Mesodermal cell (in vitro differentiated cells): ENCODE measurements around the gene ARHGEF10L.

Source experiments
- H3K27ac ChIP-seq: 2 replicates; pipeline ENCODE4 v1.7.0; 2013; ENCODE audit warnings: mild to moderate bottlenecking, low read depth, low read length, moderate library complexity; ENCODE audit not compliant: severe bottlenecking
- H3K36me3 ChIP-seq: 2 replicates; pipeline ENCODE4 v1.7.1; 2013; ENCODE audit warnings: mild to moderate bottlenecking, low read length, moderate library complexity; ENCODE audit not compliant: control insufficient read depth, insufficient read depth
- H3K4me1 ChIP-seq: one replicate; pipeline ENCODE4 v1.7.1; 2013; ENCODE audit warnings: mild to moderate bottlenecking, low read length; ENCODE audit not compliant: insufficient read depth, control insufficient read depth, poor library complexity, severe bottlenecking
- H3K4me3 ChIP-seq: 2 replicates; pipeline ENCODE4 v1.7.0; 2013; ENCODE audit warnings: low read length, control low read depth, mild to moderate bottlenecking; ENCODE audit not compliant: insufficient read depth, poor library complexity, severe bottlenecking; ENCODE audit errors: extremely low read depth
- H3K9me3 ChIP-seq: 2 replicates; pipeline ENCODE4 v1.7.1; 2013; ENCODE audit warnings: mild to moderate bottlenecking, low read length, moderate library complexity; ENCODE audit not compliant: control insufficient read depth
- WGBS, 2 experiments: methylation state at CpG; one replicate each; pipeline ENCODE4 v1.1.5; 2013; ENCODE audit warnings: missing lambda C conversion rate in 2 of 2; ENCODE audit not compliant: insufficient coverage in 2 of 2; 5-methylcytosine and 5-hydroxymethylcytosine counted together

The ARHGEF10L gene

GRCh38 chr1:17717594-17718535 is 178.4 kb downstream of the ARHGEF10L start:
- peaks cover 4% of the 10 kb centered on the region for H3K4me1 ChIP-seq
- no peak overlapping the region for H3K27ac ChIP-seq
- no peaks in the 10 kb centered on the region for H3K9me3 ChIP-seq
- H3K36me3 ChIP-seq = no peaks in the 10 kb centered on the region
- 88 to 90% methylated on average over 22 to 23 of the region's 25 CpGs for WGBS, 2 experiments
- no peak overlapping the region for H3K4me3 ChIP-seq

GRCh38 chr1:17719874-17720273 is 180.4 kb downstream of the ARHGEF10L start:
- no peak overlapping the region for H3K27ac ChIP-seq
- H3K36me3 ChIP-seq = no peaks in the 10 kb centered on the region
- peaks cover 4% of the 10 kb centered on the region for H3K4me1 ChIP-seq
- 84 to 85% methylated on average over 4 of the region's 5 CpGs for WGBS, 2 experiments
- no peak overlapping the region for H3K4me3 ChIP-seq
- no peaks in the 10 kb centered on the region for H3K9me3 ChIP-seq

- no peaks in the 10 kb centered on the region for H3K36me3 ChIP-seq
- H3K9me3 ChIP-seq = no peaks in the 10 kb centered on the region
- H3K27ac ChIP-seq = no peak overlapping the region
- no peak overlapping the region for H3K4me3 ChIP-seq
- 80% methylated on average over 1 of the region's 2 CpGs; no CpG with 5 or more reads in 1 of the 2 experiments for WGBS, 2 experiments
- H3K4me1 ChIP-seq = peaks cover 4% of the 10 kb centered on the region
Measured at GRCh38 chr1:17721444-17721843, 181.9 kb downstream of the ARHGEF10L start.

GRCh38 chr1:17723684-17724083 is 184.2 kb downstream of the ARHGEF10L start:
- no peak overlapping the region for H3K27ac ChIP-seq
- 69 to 82% methylated on average over 4 to 6 of the region's 6 CpGs for WGBS, 2 experiments

DNA sequence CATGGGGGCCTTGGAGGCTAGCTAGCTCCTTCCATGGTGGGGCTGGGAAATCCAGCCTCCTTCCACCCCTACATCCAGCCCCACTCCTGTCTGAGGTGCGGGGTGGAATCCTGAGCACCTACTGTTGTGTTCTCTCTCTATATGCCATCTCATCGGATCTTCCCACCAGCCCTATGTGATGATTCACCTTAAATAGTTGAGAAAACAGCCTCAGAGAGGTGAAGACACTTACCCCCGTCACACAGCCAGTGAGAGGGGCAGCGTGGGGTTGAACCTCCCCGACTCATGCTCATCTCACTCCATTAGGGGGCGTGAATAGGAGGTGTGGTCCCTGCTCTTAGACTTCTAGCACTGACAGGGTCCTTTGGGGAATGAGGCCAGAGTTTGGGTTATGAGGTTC is 184.7 kb downstream of the ARHGEF10L start:
- Histone ChIP-seq H3K4me3 (no peak overlapping the region), H3K4me1 (peaks cover 4% of the 10 kb centered on the region), H3K36me3 (no peaks in the 10 kb centered on the region), H3K9me3 (no peaks in the 10 kb centered on the region), H3K27ac (no peak overlapping the region)
- 84 to 86% methylated on average over 4 of the region's 6 CpGs for WGBS, 2 experiments

More at GRCh38 chr1:17723684-17724083, 184.2 kb downstream of the ARHGEF10L start:
- peaks cover 4% of the 10 kb centered on the region for H3K4me1 ChIP-seq
- H3K36me3 ChIP-seq = no peaks in the 10 kb centered on the region
- H3K4me3 ChIP-seq = no peak overlapping the region
- no peaks in the 10 kb centered on the region for H3K9me3 ChIP-seq

GRCh38 chr1:17725084-17725719 is 185.7 kb downstream of the ARHGEF10L start:
- H3K9me3 ChIP-seq = no peaks in the 10 kb centered on the region
- H3K27ac ChIP-seq = no peak overlapping the region
- peaks cover 1% of the 10 kb centered on the region for H3K4me1 ChIP-seq
- no peaks in the 10 kb centered on the region for H3K36me3 ChIP-seq
- H3K4me3 ChIP-seq = no peak overlapping the region
- 85 to 94% methylated on average over 9 of the region's 9 CpGs for WGBS, 2 experiments

- no peak overlapping the region for H3K4me3 ChIP-seq
- no peaks in the 10 kb centered on the region for H3K9me3 ChIP-seq
- H3K36me3 ChIP-seq = no peaks in the 10 kb centered on the region
- no peak overlapping the region for H3K27ac ChIP-seq
- 88 to 91% methylated on average over 2 to 5 of the region's 7 CpGs for WGBS, 2 experiments
- H3K4me1 ChIP-seq = no peaks in the 10 kb centered on the region
Measured at GRCh38 chr1:17725811-17726582, 186.5 kb downstream of the ARHGEF10L start.

- WGBS, 2 experiments = 83 to 88% methylated on average over 1 to 3 of the region's 6 CpGs
- Histone ChIP-seq H3K9me3 (no peaks in the 10 kb centered on the region), H3K4me3 (no peak overlapping the region), H3K27ac (no peak overlapping the region), H3K4me1 (no peaks in the 10 kb centered on the region), H3K36me3 (no peaks in the 10 kb centered on the region)
Measured at GRCh38 chr1:17728123-17728712, 188.7 kb downstream of the ARHGEF10L start.

DNA sequence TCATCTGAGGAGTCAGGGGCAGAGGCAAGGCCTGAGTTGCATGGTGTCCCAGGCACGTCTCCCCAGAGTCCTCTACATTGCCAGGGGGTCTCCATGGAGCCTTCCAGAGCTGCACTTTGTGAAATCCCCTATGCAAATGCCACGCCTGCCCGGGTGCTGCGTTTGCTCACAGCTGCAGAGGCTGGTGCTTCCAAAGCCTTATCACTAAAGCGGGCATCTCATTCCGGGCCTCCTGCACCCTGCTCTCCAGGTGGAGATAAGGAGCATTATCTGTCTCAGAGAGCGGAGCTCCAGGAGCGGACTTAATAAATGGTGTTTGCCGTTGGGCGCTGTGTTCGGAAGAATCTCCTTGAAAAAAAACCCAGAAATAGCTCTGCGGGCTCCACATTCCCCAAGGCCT is 189.8 kb downstream of the ARHGEF10L start:
- no peaks in the 10 kb centered on the region for H3K9me3 ChIP-seq
- H3K4me1 ChIP-seq = no peaks in the 10 kb centered on the region
- H3K27ac ChIP-seq = no peak overlapping the region
- no peak overlapping the region for H3K4me3 ChIP-seq
- no peaks in the 10 kb centered on the region for H3K36me3 ChIP-seq
- 87 to 91% methylated on average over 11 to 12 of the region's 12 CpGs for WGBS, 2 experiments

DNA sequence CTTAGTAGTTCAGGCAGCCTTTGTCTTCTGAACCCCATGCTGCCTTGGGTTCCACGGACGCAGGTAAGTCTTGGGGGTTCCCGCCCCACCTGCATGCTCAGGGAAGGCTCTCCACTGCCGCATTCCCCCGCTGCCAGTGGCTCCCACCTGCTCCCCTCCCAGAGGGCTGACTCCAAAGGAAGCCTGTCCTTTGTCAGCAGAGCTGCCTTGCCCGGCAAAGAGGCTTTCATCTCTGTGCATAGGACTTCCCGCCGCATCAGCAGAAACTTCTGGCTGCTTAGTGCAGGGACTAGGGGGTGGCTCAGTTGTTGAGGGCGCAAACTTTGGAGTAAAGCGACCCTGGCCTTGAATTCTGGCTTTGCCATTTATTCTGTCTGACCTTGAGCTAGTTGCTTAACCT is 190.4 kb downstream of the ARHGEF10L start:
- H3K27ac ChIP-seq = no peak overlapping the region
- H3K9me3 ChIP-seq = no peaks in the 10 kb centered on the region
- no peak overlapping the region for H3K4me3 ChIP-seq
- 75 to 88% methylated on average over 7 to 10 of the region's 10 CpGs for WGBS, 2 experiments
- no peaks in the 10 kb centered on the region for H3K4me1 ChIP-seq
- H3K36me3 ChIP-seq = no peaks in the 10 kb centered on the region
